A549 (cell line): Measurements from ENCODE around the gene C1orf53. TPM values are rescaled to one million over a fixed set of nuclear protein-coding genes. Genes with fewer than 3 reads are reported as not detected.
A peak's percentile ranks its signal among the peaks of the same experiment; 100 is the strongest.

Experiments used
- ATAC-seq, 2 experiments: fragments of 200-7000 bp in 1 of 2; fragments of >200 bp in 1 of 2; cut with Nextera tagmentation in 1 of 2; cut with Tn5 transposase in 1 of 2; 3 replicates each; pipeline versions ENCODE4 v1.8.0 to v1.9.1; 2018 to 2020; ENCODE audit warnings: mild to moderate bottlenecking in 1 of 2, moderate library complexity in 1 of 2
- CTCF ChIA-PET: fragments of 300-600 bp; sonication (Branson Sonifier 250); formaldehyde crosslinking; extraction: SDS; loops from one replicate; lab custom pipeline; 2021; ENCODE audit warnings: antibody characterized with exemption, inconsistent platforms; lab: Yijun Ruan, JAX
- POLR2A ChIA-PET: fragments of 350-600 bp; formaldehyde crosslinking; extraction: SDS; loops from one replicate; lab custom pipeline; 2021; ENCODE audit warnings: antibody characterized with exemption, inconsistent platforms; lab: Yijun Ruan, JAX
- DNase-seq, 2 experiments: peaks; one replicate each; pipeline versions ENCODE4 v3.0.0 to v3.0.0-alpha.2; 2011 to 2016; ENCODE audit warnings: low read depth in 1 of 2, low spot score in 1 of 2
- FAIRE-seq: peaks from 2 replicates; lab custom pipeline; 2011; peaks lifted over from hg19 to GRCh38; lab: Jason Lieb, UNC
- H3K27ac ChIP-seq, 2 experiments: fragments of >200 bp; sonication (Bioruptor Twin); formaldehyde crosslinking; 3 replicates each; pipeline ENCODE4 v1.5.1; 2016 to 2017
- H3K4me1 ChIP-seq: fragments of >200 bp; sonication (Bioruptor Twin); formaldehyde crosslinking; 3 replicates; pipeline ENCODE4 v1.6.1; 2016
- H3K4me2 ChIP-seq: fragments of >200 bp; sonication (Bioruptor Twin); formaldehyde crosslinking; 3 replicates; pipeline ENCODE4 v1.6.1; 2016
- H3K4me3 ChIP-seq: fragments of >200 bp; sonication (Bioruptor Twin); formaldehyde crosslinking; 3 replicates; pipeline ENCODE4 v1.5.1; 2016
- H3K9me3 ChIP-seq: fragments of >200 bp; sonication (Bioruptor Twin); formaldehyde crosslinking; 3 replicates; pipeline ENCODE4 v1.6.1; 2016
- ATOH8 ChIP-seq: fragments of 250-450 bp; sonication (Bioruptor Pico); IDR thresholded peaks from 2 replicates; pipeline ENCODE4 v1.5.0; 2020; ENCODE audit warnings: low read depth, mild to moderate bottlenecking, moderate library complexity
- EP300 ChIP-seq, 2 experiments: fragments of >200 bp; sonication (Bioruptor Twin); formaldehyde crosslinking; IDR thresholded peaks; 2 replicates in 1 of 2; 3 replicates in 1 of 2; pipeline ENCODE4 v1.6.1; 2016 to 2017
- FOSL2 ChIP-seq, 2 experiments: fragments of 450-650 bp in 1 of 2; fragments of >200 bp in 1 of 2; sonication (Bioruptor Twin) in 1 of 2; formaldehyde crosslinking; IDR thresholded peaks; 2 replicates each; pipeline versions ENCODE4 v1.5.0 to v1.6.1; 2016 to 2020; ENCODE audit warnings: mild to moderate bottlenecking in 1 of 2, moderate library complexity in 1 of 2
- HOXA7 ChIP-seq: fragments of 250-450 bp; sonication (Bioruptor Pico); IDR thresholded peaks from 2 replicates; pipeline ENCODE4 v1.5.0; 2020; ENCODE audit warnings: mild to moderate bottlenecking, moderate library complexity
- HOXB5 ChIP-seq: fragments of 250-450 bp; sonication (Bioruptor Pico); IDR thresholded peaks from 2 replicates; pipeline ENCODE4 v1.5.0; 2020; ENCODE audit warnings: mild to moderate bottlenecking, moderate library complexity
- NFE2L2 ChIP-seq: fragments of 150-350 bp; conservative IDR thresholded peaks from 2 replicates; pipeline ENCODE4 v1.6.1; 2014; ENCODE audit warnings: low read length
- POLR2A ChIP-seq: IDR thresholded peaks from 2 replicates; pipeline ENCODE4 v1.6.1; 2012; ENCODE audit warnings: mild to moderate bottlenecking, low read length
- RCOR1 ChIP-seq: fragments of 150-350 bp; IDR thresholded peaks from 2 replicates; pipeline ENCODE4 v1.6.1; 2014; ENCODE audit warnings: antibody characterized with exemption, low read length, low read depth
- RNF2 ChIP-seq: fragments of 200-600 bp; sonication (generic); IDR thresholded peaks from 2 replicates; pipeline ENCODE4 v1.6.1; 2016; ENCODE audit warnings: low read depth, mild to moderate bottlenecking, antibody characterized with exemption, moderate library complexity, borderline replicate concordance
- SMC3 ChIP-seq: fragments of >200 bp; sonication (Bioruptor Twin); formaldehyde crosslinking; IDR thresholded peaks from 3 replicates; pipeline ENCODE4 v1.6.1; 2018; ENCODE audit warnings: inconsistent platforms
- TFCP2L1 ChIP-seq: fragments of 250-450 bp; sonication (Bioruptor Pico); IDR thresholded peaks from 2 replicates; pipeline ENCODE4 v1.5.0; 2021; ENCODE audit warnings: mild to moderate bottlenecking
- TP53 ChIP-seq: fragments of 250-450 bp; sonication (Bioruptor Pico); IDR thresholded peaks from 2 replicates; pipeline ENCODE4 v1.5.0; 2021; ENCODE audit warnings: mild to moderate bottlenecking, moderate library complexity
- ZFP36 ChIP-seq: fragments of 450-650 bp; IDR thresholded peaks from 2 replicates; pipeline ENCODE4 v1.6.1; 2014; ENCODE audit warnings: borderline replicate concordance; ENCODE audit not compliant: partially characterized antibody
- ZSCAN20 ChIP-seq: fragments of 250-450 bp; sonication (Bioruptor Pico); IDR thresholded peaks from 2 replicates; pipeline ENCODE4 v1.8.0; 2022; ENCODE audit warnings: mild to moderate bottlenecking, moderate library complexity
- WGBS: methylation state at CpG from one replicate; pipeline ENCODE4 v1.1.6; 2017; ENCODE audit errors: missing lambda C conversion rate; 5-methylcytosine and 5-hydroxymethylcytosine counted together
- polyA plus RNA-seq, 4 experiments: library from polyadenylated mRNA; depleted of rRNA in 3 of 4; stranded (reverse); fragments of >200 nt; fragmentation: RNase III in 1 of 4; extraction: RNeasy Plus Mini Kit Qiagen cat#74134 plus additional on column Dnase treatment in 1 of 4; gene quantifications; 2 replicates in 3 of 4; 3 replicates in 1 of 4; pipeline ENCODE4 v1.2.3, GENCODE V29; 2011 to 2017
- TF ChIP-seq, protein P1 (sequence below): fragments of 250-450 bp; sonication (Bioruptor Pico); IDR thresholded peaks from 2 replicates; pipeline ENCODE4 v1.5.0; 2021; ENCODE audit warnings: mild to moderate bottlenecking, moderate library complexity, borderline replicate concordance
- TF ChIP-seq, protein P2 (sequence below): fragments of 450-650 bp; IDR thresholded peaks from 2 replicates; pipeline ENCODE4 v1.6.1; 2014; ENCODE audit warnings: antibody characterized with exemption

The C1orf53 gene
- polyA plus RNA-seq, 2 of the 4 experiments (the other 2 are of a cell fraction) = 5.7 to 7.9 TPM

DNA sequence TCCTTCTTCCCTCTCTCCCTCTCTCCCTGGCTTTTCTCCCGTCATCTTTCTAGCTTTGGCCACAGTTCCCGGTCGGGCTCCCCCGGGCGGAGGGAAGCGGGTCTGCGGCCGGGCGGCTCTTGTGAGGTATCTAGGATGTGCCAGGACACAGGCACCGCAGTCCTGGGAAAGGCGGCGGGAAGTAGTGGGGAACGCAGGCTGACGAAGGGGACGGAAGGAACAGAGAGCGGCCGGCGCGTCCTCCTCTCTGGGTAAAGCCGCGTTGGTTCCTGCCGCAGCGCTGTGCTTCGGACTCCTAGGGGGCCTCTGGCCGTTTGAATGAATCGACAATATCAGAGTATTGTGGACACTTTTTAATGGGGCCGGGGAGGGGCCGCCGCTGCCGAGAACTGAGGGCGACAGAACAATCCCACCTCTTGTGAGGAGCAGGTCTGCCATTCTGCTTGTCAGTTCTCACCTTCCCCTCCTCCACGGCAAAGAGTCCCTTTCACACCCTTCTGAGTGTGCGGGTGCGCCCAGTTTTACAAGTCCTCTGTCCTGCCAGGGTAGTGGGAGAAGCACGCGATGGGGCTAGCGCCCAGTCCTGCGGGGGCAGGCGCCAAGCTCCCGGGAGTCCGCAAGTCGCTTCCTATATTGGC is 13.6 kb downstream of the C1orf53 start (continued):
- TF ChIP-seq, protein P1, sequence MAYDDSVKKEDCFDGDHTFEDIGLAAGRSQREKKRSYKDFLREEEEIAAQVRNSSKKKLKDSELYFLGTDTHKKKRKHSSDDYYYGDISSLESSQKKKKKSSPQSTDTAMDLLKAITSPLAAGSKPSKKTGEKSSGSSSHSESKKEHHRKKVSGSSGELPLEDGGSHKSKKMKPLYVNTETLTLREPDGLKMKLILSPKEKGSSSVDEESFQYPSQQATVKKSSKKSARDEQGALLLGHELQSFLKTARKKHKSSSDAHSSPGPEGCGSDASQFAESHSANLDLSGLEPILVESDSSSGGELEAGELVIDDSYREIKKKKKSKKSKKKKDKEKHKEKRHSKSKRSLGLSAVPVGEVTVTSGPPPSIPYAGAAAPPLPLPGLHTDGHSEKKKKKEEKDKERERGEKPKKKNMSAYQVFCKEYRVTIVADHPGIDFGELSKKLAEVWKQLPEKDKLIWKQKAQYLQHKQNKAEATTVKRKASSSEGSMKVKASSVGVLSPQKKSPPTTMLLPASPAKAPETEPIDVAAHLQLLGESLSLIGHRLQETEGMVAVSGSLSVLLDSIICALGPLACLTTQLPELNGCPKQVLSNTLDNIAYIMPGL = no peak
- TF ChIP-seq RNF2 (0 out of 2 replicates have a peak, but pooled peaks have one; percentile 64), POLR2A (no peak), ZFP36 (no peak), RCOR1 (no peak), ZSCAN20 (no peak)
- TF ChIP-seq, all 56 proteins: peak for 4

DNA sequence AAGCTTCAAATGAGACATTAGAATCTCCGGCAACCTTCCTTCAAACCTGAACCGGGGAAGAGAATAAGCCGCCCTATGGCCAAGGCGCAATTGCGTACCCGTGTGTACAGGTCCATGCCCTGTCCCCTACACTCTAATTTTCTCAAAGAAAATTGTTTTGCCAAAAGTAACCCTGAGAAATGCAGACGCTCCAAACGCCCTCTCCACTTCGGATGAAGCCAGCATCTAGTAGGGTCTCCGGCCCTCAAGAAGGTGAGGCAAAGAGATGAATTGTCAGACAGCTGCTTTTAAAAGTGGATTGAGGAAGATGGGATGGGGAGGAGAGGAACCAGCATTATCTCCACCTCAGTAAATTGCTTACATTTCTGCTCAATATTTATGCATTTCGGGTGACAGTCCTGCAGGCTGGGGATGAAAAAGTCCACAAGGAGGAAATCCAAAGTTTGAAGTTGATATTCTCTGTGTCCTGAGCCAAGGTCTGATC is 14.1 kb downstream of the C1orf53 start:
- H3K4me3 ChIP-seq = peak overlapping the region; percentile 54
- H3K9me3 ChIP-seq = no peaks in the 10 kb centered on the region
- no peak for FAIRE-seq
- peak overlapping the region; percentile 97 for H3K4me2 ChIP-seq
- peak overlapping the region; percentile 60 to 83; a peak in 4 of 6 replicates for H3K27ac ChIP-seq
- WGBS = 23% methylated on average over 11 of the region's 11 CpGs
- peaks cover 14% of the 10 kb centered on the region; the same call in 2 of the 3 replicates for H3K4me1 ChIP-seq
- ChIA-PET POLR2A (interaction anchor here (0.6 to 0.7 kb wide), 2 partner anchors 14 to 108 kb away, joined by 3 to 4 read pairs; partner anchors contain the start of gene C1orf53), CTCF (interaction anchor here (0.6 to 5.5 kb wide), 14 partner anchors 9 to 391 kb away, joined by 3 to 45 read pairs (median 6); partner anchors contain the start of gene C1orf53)
- 0 out of 2 replicates have a peak, but pooled peaks have one; percentile 16 for TF ChIP-seq RNF2
- no peak for TF ChIP-seq TP53 (CRISPR knock-in tag)
- peak; percentile 25 to 39 for ATAC-seq
- DNase-seq = no peak

- CTCF ChIA-PET = interaction anchor here (0.8 to 5.5 kb wide), 12 partner anchors 8 to 767 kb away, joined by 3 to 45 read pairs (median 4); partner anchors contain the start of gene C1orf53
- 23% methylated on average over 38 of the region's 64 CpGs for WGBS
- H3K4me2 ChIP-seq = peak overlapping the region; percentile 97
- H3K4me1 ChIP-seq = peaks cover 14% of the 10 kb centered on the region; the same call in 2 of the 3 replicates
- POLR2A ChIA-PET = interaction anchor here (1.1 to 3.0 kb wide), 2 partner anchors 16 to 238 kb away, joined by 3 to 13 read pairs; partner anchors contain the start of gene C1orf53
- peak in 1 of 2 experiments; percentile 23 for DNase-seq
- peak overlapping the region; percentile 54 for H3K4me3 ChIP-seq
- peak overlapping the region; percentile 13 to 66; a peak in 4 of 6 replicates for H3K27ac ChIP-seq
- TF ChIP-seq TFCP2L1 = no peak
- no peak for TF ChIP-seq HOXB5 (CRISPR knock-in tag)
- no peak for TF ChIP-seq NFE2L2
- no peak for TF ChIP-seq FOSL2 (IDR thresholded peaks at IDR 0.05)
- TF ChIP-seq FOSL2 (CRISPR knock-in tag; IDR thresholded peaks at IDR 0.05) = no peak
- no peak for TF ChIP-seq SMC3
- no peak for TF ChIP-seq EP300 (IDR thresholded peaks at IDR 0.05)
- TF ChIP-seq ATOH8 (CRISPR knock-in tag) = no peak
- no peak for TF ChIP-seq RNF2
- TF ChIP-seq, protein P2, sequence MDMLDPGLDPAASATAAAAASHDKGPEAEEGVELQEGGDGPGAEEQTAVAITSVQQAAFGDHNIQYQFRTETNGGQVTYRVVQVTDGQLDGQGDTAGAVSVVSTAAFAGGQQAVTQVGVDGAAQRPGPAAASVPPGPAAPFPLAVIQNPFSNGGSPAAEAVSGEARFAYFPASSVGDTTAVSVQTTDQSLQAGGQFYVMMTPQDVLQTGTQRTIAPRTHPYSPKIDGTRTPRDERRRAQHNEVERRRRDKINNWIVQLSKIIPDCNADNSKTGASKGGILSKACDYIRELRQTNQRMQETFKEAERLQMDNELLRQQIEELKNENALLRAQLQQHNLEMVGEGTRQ = no peak
- TF ChIP-seq HOXA7 (CRISPR knock-in tag) = no peak
- TF ChIP-seq TP53 (CRISPR knock-in tag) = no peak
- FAIRE-seq = no peak
- H3K9me3 ChIP-seq = no peaks in the 10 kb centered on the region
- ATAC-seq = peak; percentile 36 to 59; a peak in 5 of 6 replicates
Observed at GRCh38 chr1:197917805-197918651, 15.6 kb downstream of the C1orf53 start.
